GM18520 (cell line): ENCODE results near the gene FGF10.

Source experiments
- ATAC-seq: cut with Tn5 transposase; IDR thresholded peaks from one replicate; pipeline ENCODE4 v1.9.1; 2021; ENCODE audit not compliant: unreplicated experiment

FGF10 gene

DNA sequence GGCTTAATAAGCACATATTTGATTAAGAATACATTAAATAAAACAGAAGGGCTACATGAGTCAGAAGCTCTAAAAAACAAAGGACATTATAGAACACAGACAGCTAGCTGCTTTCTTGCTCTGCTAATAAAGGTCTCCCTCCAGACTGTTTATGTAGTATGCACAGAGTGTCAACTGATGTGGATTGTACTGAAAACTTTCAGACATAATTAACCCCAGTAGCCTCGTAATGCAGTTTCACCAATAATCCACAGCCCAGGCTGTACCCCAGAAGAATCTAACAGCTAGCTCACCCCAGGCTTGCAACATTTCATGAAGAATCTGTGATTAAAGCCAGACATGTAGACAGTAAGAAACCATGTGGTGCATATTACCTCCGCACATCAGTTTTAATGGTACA, 30.8 kb downstream of the FGF10 start:
- no peak for ATAC-seq

DNA sequence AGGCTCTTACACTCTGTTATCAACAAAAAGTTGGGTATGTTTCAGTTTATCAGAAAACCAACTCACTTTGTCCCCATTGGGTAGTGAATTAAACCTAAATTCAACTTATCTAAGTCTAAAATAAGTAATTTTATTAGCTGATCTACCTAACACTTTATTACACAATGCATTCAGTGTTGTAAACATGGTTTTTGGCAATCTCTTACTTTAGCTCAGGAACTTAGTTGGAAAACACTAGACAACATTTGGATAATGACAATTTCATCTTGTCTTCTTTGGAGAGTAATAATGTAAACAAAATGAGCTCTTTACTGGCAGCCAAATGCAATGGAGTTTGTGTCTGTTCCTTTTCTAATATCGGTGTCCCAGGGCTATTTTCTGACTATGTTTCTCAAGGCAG, 33.0 kb downstream of the FGF10 start:
- ATAC-seq, result no peak

DNA sequence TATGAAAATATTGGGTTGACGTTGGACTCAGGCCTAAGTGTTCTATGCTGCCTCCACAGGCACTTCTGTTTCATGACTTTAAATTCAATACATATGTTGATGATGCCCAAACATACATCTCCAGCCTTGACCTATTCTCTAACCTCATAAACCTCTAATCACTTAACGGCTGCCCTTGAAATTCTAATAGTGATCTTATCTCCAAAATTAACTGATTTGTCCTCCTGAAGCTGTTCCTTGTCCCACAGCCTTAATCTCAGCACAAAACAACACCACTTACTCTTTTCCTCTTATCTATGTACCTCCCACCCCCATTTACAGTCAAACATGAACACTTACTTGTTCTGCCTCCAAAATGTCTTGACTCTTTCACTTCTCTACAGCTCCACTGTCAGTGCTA, 43.3 kb downstream of the FGF10 start:
- ATAC-seq, result no peak

DNA sequence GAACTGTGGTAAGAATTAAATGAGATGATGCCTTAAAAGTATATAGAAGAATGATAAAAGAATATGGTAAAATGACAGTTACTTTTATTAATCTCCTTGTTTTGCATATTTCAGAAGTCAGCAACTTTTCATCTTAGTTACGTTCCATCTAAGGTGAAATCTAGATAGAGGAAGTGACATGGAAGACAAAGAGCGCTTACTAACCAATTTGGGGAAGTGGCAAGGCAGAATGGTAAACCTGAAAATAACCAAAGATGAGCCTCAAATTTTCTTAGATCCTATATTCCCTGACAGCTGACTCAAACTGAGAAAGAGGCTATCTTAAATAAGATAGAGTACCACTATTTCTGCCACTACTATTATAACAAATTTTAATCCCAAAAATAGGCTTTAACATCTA, 52.5 kb downstream of the FGF10 start:
- no peak for ATAC-seq

DNA sequence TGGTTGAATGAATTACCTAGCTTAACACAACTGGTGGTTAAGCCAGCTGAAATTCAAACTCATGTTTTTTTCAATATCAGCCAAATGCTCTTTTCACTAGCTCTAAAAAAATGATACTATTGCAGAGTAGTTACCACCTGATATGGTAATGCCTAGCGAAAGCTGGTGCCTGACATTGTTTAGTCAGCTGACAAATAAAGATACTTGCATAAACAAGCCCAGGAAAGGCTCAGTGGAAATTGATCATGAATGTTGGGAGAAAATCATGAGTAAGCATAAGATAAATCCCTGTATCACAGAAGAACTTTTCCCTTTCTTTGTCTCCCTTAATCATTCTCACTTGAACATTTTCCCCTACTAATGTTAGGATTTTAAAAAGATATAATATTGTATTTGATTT, 54.6 kb downstream of the FGF10 start:
- ATAC-seq, result no peak

DNA sequence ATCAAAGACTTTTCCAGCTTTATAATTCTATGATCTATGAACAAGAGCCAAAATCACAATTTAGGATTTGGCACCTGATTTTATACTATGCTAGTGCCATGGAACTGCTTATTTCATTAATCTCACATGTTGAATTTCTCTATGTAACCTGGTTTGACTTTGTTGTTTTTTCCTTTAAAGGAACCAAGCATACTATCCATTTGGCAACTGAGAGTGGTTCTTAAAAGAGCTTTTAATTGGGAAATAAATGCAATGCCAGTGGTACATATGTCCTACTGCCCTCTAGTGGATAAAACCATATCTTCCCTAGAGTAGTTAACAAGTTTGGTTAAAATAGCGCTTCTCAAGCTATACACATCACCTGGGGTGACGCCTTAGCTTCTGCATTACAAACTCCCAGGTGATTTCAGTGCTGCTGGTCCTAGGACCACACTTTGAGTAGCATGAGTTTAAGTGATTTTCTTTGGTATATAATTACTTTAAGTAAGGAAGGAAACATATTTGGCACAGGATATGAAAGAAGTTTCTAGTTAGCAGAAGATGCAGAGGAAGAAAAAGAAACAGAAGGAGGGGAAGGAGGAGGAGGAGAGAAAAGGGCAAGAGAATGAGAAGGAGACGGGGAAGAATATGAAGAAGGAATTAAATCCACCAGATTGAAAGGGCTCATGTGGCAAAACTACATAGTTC, 56.8 kb downstream of the FGF10 start:
- peak; percentile 45 for ATAC-seq

DNA sequence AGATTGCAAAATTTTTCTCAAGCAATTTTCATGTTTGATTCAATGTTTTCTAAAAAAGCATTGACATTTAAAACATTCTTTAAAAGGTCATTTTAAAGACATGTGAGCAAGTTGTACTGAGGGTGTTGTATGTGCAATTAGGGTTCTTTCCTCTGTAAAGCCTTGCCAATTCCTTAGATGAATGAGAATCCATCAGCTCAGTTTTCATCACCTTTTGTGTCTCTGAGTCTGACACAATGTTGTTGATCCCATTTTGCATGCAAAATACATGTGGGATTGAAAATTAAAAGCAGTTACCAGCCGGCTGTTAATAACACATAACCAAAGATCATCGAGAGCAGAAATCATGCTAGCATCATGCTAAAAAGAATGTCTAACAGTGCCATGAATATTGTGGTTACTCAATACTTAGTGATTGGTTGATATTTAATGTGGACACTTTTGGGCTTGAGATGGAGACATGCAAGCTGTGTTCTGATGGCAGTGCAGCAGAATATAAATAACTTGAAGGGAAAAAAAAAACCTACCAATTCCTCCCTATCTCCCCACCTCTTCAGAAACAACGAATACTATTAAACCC, 57.7 kb downstream of the FGF10 start:
- no peak for ATAC-seq

DNA sequence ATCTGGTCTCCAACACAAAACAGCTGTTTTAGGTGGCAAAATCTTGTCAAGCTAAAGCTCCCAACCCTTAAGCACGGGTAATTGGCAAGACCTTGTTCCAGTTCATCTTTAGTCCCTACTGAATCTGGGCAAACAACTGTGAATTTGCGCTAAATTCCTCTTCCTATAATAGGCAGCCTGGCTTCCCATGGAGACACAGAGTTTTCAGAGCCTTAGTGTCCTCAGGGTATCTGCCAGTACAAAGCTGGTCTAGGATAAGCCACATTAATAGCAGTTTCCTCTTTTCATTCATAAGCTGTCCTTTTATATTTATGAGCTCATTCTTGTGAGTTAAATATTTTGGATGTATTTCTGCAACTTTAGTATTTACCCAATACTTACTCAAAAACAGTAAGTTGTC, 59.5 kb downstream of the FGF10 start:
- ATAC-seq, result no peak

DNA sequence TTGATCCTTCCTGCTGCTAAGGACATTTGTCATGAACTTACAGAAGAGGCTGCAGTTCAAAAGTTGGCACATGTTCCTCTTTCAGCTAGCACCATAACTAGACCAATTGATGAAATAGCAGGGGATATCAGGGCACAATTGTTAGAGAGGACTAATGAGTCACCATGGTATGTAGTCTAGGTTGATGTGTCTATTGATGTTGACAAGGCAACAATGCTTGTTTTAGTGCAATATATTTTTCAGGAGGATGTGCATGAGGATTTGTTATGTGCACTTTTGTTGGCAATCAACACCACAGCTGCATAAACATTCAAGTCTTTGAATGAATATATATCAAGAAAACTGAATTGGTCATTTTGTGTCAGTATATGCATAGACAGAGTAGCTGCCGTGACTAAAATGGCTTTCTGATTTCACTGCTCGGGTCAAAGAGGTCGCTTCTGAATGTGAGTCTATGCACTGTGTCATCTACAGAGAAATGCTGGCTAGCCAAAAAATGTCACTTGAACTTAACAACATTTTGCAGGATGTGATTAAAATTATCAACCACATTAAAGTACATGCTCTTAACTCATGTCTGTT, 68.0 kb downstream of the FGF10 start:
- ATAC-seq, result no peak

DNA sequence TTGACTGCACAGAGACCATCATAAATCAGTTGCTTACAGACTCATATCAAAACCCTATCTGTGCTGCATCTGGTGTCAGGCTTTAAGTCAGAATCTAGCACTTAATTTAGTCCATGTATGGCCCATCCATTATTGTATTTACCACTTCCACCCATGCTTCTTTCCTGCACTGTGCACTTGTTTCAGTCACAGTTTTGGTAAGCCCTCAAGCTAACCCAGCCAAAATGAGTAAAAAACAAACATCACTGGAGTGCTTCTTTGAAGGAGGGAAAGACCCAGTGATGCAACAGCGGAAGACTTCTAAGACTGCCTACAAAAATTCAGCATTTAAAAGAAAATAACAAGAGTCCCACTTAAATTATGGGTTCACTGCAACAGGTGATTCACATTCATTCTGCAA, 69.0 kb downstream of the FGF10 start:
- ATAC-seq, result no peak

DNA sequence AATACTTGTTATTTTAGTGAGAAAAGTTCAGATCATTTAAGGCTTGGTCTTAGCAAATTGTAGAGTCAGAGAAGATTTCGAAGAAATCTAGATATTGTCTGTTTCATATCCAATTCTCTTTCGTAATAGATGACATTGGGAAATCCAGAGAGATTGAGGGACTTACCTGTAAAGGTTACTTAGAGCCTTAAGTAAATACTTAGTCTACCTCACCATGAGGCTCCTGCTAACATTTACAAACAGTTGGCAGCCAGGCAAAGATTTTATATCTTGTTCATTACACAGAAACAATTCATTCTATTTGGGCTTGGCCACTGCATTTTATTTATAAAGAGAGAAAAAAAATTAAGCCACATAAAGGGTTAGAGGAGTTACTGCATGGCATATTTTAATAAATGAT, 70.3 kb downstream of the FGF10 start:
- ATAC-seq, result no peak

DNA sequence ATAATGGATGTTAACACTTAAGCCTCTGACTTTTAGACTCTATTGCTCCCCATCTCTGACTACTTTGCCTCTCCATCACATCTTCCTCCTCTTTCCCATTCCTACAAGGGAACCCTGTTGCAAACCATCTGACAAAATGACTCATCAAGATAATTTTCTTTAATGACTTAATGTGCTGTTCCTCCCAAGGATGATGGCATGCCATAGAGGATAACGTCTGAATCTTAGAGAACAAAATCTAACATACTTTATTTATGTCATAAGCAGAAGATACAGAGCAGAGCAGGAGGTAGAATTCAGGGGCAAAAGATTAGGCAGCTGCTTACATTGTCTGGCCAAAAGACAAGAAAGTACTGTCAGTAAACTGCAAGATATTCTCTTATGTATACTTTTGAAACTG, 76.8 kb downstream of the FGF10 start:
- ATAC-seq, result no peak

DNA sequence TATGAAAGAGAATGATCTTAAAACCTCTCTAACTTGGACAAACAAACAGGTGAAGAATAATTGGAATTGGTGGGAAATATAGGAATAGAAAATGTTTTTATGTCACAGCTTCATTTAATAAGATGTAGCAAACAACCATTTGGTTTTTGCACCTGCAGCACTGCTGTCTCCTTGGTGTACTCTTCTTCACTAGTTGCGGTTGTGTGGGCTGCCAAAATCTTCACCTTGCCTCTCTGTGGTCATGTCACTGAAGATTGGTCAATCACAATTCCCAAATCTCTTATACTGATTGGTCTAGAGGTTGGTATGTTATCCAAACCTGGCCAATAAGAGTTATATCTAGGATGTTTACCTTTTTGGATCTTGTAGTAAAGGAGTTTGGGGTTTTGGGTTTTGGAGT, 88.7 kb downstream of the FGF10 start:
- no peak for ATAC-seq

DNA sequence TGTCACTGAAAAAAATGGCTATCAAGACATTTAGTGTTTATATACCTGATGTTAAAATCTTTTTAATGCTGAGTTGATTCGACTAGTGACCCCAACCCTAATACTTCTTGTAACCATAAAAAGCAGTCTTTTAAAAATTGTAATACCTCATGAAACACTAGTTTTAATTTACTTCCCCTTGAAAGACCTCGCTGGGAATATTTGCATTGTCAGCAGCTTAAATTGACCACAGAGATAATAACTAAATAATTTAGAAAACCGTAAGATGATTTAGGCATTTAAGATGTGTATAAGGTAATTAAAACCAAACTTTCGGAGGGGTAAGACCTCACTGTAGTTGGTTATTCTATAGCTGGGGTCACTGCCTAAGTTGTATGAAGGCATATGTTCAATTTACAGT, 89.8 kb downstream of the FGF10 start:
- no peak for ATAC-seq

DNA sequence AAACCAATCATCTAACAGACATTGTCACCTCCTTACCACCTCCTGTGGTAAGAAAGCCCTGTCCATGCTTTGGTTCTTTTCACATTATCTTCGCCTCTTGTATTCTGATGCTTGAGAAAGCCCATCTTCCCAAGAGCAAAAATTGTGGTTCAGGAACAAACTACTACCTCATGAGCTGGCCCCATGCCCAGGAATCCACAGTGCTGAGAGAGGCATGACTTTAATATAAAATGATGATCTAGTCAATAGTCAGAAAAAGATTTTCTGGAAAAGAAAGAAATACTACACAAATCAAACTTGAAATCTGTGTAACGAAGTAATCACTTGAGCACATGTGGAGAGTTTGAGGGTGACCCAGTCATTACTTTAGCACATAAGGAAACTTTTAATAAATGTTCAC, 94.7 kb downstream of the FGF10 start:
- no peak for ATAC-seq

DNA sequence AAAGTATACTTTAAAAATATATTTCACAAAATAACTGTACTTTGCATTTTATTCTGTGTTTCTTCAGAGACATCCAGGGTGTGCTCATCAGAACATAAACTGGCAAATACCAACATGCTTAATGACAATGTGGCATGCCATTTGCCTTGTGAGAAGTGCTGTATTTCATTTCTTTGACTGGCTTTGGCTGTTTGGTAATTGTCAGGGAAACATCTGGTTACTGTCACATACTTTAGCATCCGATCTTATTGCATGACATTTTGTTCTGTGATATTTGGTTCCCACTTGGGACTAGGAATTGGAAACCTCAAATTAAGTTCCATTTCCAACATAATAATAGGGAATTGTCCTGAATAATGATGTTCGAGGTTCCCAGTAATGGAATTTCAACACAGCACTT, 96.5 kb downstream of the FGF10 start:
- ATAC-seq, result no peak

DNA sequence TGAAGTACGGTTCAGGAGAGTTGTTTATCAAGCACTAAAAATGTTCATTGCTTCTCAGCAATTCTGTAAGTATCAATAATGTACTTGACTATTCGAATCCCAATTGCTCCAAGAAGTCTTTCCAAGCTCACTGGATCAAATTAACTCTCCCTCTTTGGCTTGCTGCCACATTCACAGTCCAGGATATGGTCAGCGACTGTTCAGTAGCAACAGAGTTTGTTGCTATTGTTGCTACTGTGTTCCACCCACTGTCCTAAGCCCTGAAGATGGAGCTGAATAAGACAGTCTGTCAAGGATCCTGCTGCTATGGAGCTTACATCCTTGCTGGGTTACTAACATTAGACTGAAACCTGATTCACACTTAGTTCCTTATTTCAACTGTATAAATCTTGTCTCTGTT, 110.8 kb downstream of the FGF10 start:
- no peak for ATAC-seq

DNA sequence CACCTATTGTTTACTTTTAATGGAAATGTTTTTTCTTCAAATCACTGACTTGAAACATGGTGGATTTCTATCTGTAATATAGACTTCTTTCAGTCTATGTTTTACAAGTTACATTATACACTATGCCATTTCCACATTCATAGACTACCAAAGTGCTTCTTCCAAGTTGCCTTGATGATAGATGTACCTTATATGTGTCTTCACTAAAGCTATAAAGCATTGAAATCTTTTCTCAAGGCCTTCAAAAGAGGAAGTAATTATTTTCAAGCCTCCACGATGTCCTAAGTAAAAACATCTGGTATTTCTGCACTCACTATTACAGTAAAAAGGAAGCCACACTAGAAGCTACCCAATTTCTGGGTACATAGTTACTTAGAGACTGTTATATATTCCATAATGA, 113.3 kb downstream of the FGF10 start:
- no peak for ATAC-seq

DNA sequence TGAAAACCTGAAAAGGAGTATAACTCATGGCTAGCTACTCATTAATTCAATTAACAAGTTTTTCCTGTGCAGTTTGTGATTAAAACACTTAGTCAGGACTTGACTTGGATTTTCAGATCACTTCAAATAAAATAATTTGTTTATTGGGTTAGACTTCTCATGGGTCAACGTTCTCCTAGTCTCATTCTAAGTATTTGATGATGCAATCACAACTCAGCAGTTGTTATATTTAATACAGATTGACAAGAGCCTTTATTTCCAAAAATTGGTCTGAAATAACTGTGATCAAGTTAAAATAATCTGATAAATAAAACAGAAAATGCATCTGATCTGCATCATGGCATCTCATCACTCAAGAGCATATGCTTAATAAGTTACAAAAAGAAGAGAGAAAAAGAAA, 113.9 kb downstream of the FGF10 start:
- ATAC-seq, result no peak

DNA sequence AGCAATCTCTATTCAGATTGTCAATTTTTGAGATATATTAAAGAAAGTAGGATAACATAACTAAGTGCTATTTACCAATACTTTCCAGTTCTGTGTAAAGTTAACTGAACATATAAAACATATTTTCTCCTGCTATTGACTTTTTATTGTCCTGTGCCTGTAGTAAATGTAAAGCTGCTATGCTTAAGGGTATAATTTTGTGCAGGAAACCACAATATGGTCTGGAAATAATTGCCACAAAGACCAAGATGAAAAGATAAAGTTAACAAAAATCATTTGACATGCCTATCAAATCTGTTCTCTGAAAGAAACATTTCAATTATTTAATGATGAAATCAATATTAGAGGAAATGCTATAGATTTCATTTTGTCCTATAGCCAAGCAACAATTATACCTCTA, 121.3 kb downstream of the FGF10 start:
- no peak for ATAC-seq

DNA sequence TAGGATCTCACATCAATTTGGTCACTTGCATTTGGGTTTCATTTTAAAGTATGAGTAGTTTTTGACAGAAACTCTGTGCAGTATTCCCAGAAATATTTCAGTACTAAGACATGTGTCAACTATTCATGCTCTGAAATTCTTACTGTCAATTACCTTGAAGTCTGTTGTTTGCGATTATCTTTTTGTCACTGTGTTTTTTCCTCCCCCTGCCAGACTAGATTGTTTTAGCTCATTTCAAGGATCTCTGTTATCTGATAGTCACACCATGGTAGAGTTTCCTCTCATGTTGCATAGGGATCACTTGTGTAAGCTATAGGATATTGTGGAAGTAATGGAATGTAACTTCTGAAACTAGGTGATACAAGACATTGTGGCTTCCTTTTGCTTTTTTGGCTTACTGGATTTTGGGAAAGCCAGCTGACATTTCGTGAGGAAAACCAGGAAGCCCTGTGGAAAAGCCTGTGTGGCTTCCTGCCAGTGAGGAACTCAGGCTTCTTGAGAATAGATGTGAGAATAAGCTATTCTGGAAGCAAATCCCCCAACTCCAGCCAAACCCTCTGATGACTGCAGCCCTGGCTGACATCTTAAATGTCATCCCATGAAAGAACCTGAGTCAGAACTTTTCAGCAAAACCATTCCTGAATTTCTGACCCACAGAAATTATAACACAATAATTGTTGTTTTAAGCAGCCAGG, 122.2 kb downstream of the FGF10 start:
- no peak for ATAC-seq

DNA sequence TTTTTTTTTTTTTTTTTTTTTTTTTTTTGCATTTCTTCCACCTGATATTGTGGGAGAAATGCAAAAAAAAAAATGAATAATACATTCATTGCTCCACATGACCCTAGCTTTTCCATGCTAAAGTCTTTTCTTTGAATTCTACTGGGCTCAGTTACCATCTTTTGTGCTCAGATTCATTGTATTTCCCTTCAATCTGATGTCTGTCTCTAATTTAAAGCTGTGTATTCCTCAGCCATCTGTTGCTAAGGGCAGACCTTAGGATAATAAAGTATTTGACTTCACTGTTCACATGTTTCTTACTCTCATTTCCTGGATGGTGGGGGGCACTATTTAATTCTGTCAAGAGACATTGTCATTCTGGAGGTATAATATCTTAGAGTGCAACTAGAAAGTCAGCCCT, 123.5 kb downstream of the FGF10 start:
- ATAC-seq, result no peak
